Upper lobe of left lung (tissue), 4 donors: ENCODE measurements around the gene MNS1.

Experiments
- CTCF ChIP-seq, 6 experiments: fragments of 450-650 bp in 4 of 6; fragments of 200-600 bp in 2 of 6; sonication (generic) in 2 of 6; IDR thresholded peaks; one replicate each; pipeline ENCODE4 v1.5.1; 2016 to 2019; ENCODE audit warnings: antibody characterized with exemption in 6 of 6
- POLR2A ChIP-seq, 4 donors: fragments of 450-650 bp; IDR thresholded peaks; one replicate each; pipeline ENCODE4 v1.5.1; 2016 to 2017; ENCODE audit warnings: antibody characterized with exemption in 4 of 4, mild to moderate bottlenecking in 2 of 4
- POLR2AphosphoS5 ChIP-seq, 2 donors: sonication (generic); formaldehyde crosslinking; IDR thresholded peaks; one replicate each; pipeline ENCODE4 v1.5.1; 2017; ENCODE audit warnings: antibody characterized with exemption in 2 of 2

GRCh38 chr15:56472278-56472677 is 7.3 kb upstream of the MNS1 start:
- no peak for TF ChIP-seq CTCF (IDR thresholded peaks at IDR 0.05)
- no peak for TF ChIP-seq POLR2AphosphoS5 (IDR thresholded peaks at IDR 0.05)
- no peak for TF ChIP-seq POLR2A (IDR thresholded peaks at IDR 0.05)
